Right lobe of liver (tissue), 4 donors: ENCODE results near the gene DUSP2.

Source experiments
- POLR2A ChIP-seq: fragments of 450-650 bp; IDR thresholded peaks from one replicate; pipeline ENCODE4 v1.6.1; 2017; ENCODE audit warnings: antibody characterized with exemption, mild to moderate bottlenecking
- TF ChIP-seq, protein P1 (sequence below), 4 donors: fragments of 200-600 bp in 3 of 4; fragments of 450-650 bp in 1 of 4; IDR thresholded peaks; one replicate each; pipeline versions ENCODE4 v1.5.1 to v1.8.0; 2016 to 2022; ENCODE audit warnings: antibody characterized with exemption in 4 of 4, mild to moderate bottlenecking in 2 of 4
- donor health status: DM: no; HTN: no; CAD: no.
- donor health status: DM: no; HTN: no; CAD: no.
- donor health status: DM: no; HTN: yes; CAD: no.

DNA sequence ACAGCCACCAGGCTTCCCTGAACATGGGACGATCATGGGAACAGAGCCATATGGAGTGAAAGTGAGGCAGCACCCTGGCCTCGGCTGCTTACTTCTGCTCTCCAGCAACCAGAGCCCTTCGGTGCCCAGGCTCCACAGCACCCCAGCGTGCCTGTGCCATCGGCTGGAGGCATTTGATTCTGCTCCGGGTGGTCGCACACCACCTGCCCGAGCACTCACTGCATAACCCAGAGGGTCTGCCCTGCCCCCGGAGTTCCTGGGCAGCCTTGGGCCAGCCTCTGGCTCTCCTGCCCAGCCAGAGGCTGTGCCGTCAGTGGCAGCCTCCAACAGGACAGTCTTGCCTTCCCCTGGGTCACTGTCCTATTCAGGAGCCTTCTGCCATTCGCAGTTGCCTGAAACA lies 10.8 kb downstream of the DUSP2 start:
- TF ChIP-seq, protein P1, sequence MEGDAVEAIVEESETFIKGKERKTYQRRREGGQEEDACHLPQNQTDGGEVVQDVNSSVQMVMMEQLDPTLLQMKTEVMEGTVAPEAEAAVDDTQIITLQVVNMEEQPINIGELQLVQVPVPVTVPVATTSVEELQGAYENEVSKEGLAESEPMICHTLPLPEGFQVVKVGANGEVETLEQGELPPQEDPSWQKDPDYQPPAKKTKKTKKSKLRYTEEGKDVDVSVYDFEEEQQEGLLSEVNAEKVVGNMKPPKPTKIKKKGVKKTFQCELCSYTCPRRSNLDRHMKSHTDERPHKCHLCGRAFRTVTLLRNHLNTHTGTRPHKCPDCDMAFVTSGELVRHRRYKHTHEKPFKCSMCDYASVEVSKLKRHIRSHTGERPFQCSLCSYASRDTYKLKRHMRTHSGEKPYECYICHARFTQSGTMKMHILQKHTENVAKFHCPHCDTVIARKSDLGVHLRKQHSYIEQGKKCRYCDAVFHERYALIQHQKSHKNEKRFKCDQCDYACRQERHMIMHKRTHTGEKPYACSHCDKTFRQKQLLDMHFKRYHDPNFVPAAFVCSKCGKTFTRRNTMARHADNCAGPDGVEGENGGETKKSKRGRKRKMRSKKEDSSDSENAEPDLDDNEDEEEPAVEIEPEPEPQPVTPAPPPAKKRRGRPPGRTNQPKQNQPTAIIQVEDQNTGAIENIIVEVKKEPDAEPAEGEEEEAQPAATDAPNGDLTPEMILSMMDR (IDR thresholded peaks at IDR 0.05): no peak
- no peak for TF ChIP-seq POLR2A
